ENCODE measurements around the gene PRCC.
A peak's percentile ranks its signal among the peaks of the same experiment; 100 is the strongest.

PRCC gene

DNA sequence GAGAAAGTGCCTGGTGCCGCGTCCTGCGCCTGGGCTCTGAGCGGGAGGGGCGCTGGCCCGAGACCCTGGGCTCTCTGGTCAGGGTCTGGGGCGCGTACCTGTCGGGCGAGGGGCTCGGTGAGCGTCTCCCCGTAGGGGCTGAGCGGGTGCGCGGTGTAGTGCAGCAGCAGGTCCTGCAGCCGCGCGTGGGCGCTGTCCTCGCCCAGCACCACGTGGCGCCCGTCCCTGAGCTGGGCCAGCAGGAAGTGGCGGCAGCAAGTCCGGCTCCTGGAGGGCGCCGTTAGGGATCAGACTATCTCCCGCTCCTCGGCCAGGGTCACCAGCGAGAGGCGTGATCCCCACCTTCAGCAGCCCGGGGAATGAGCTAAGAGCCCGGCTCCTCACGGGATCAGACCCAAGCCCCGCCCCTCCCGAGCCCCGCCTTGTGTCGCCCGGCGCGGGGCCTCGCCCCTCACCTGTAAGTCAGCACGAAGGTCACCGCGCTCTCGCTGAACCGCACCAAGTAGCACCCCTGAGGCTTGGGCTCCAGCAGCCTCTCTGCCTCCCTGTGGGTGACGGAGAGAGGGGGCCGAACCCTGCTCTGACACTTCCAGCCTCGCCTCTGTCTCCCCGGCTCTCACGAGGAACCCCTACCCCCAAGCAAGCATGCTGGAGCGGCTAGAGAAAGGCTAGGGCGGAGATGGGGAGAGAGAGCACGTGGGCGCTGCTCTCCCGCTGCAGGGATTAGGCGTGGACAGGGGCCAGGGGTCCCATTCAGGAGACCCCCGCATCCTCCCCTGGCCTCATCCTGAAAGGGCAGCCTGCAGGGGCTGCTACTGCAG is 46.6 kb downstream of the PRCC start:
- Histone ChIP-seq H3K4me3 (ENCODE audit: low read length in 2 of 2) (peak overlapping the region; percentile 62 to 74), H3K27me3 (ENCODE audit: control insufficient read depth in 2 of 2, insufficient read depth in 2 of 2, low read length in 2 of 2) (no peaks in the 10 kb centered on the region), H3K36me3 (ENCODE audit: control insufficient read depth in 2 of 2, insufficient read depth in 2 of 2, low read length in 2 of 2) (no peaks in the 10 kb centered on the region), H3K9me3 (ENCODE audit: control insufficient read depth in 2 of 2, low read length in 2 of 2) (no peaks in the 10 kb centered on the region), H3K9ac (ENCODE audit: low read depth in 1 of 2, low read length in 2 of 2) (peak overlapping the region; percentile 56 to 57), H3K4me1 (ENCODE audit: control insufficient read depth in 2 of 2, insufficient read depth in 2 of 2, low read length in 2 of 2) (peaks cover 16 to 18% of the 10 kb centered on the region in 2 donors), H3K27ac (ENCODE audit: low read depth in 2 of 2, low read length in 2 of 2) (peak overlapping the region in 1 of 2 donors; percentile 84)

GRCh38 chr1:156814571-156815260 is 47.4 kb downstream of the PRCC start:
- peak overlapping the region in 1 of 2 donors; percentile 74 for H3K4me3 ChIP-seq (ENCODE audit: low read length in 2 of 2)
- H3K4me1 ChIP-seq (ENCODE audit: control insufficient read depth in 2 of 2, insufficient read depth in 2 of 2, low read length in 2 of 2) = peaks cover 16 to 18% of the 10 kb centered on the region in 2 donors
- no peaks in the 10 kb centered on the region for H3K36me3 ChIP-seq (ENCODE audit: control insufficient read depth in 2 of 2, insufficient read depth in 2 of 2, low read length in 2 of 2)
- H3K27me3 ChIP-seq (ENCODE audit: control insufficient read depth in 2 of 2, insufficient read depth in 2 of 2, low read length in 2 of 2) = no peaks in the 10 kb centered on the region
- H3K27ac ChIP-seq (ENCODE audit: low read depth in 2 of 2, low read length in 2 of 2) = peak overlapping the region in 1 of 2 donors; percentile 84
- H3K9ac ChIP-seq (ENCODE audit: low read depth in 1 of 2, low read length in 2 of 2) = peak overlapping the region; percentile 56 to 57
- H3K9me3 ChIP-seq (ENCODE audit: control insufficient read depth in 2 of 2, low read length in 2 of 2) = no peaks in the 10 kb centered on the region

DNA sequence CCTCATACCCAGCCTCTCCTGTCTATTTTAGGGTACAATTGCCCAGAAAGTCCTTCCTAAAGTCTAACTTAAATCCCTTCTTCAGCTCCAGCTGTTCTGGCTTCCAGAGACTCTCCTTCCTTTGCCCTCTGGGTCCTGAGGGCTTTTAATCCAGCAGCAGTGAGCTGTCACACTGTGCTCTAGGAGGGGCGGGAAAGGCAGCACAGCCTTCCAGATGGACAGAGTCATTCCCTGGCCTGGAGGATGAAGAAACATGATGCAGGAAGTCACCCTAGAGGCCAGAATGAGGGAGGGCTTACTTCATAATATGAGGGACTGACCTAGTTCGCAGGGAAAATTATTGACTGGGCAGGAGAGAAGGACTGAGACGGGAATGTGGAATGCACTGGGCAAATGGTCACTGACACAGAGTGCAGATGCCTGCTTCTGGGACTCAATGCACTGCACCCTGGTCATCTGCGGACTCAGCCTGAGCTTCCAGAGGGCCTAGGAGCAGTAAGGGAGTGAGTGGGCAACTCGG is 48.0 kb downstream of the PRCC start:
- H3K9me3 ChIP-seq (ENCODE audit: control insufficient read depth in 2 of 2, low read length in 2 of 2) = no peaks in the 10 kb centered on the region
- H3K36me3 ChIP-seq (ENCODE audit: control insufficient read depth in 2 of 2, insufficient read depth in 2 of 2, low read length in 2 of 2) = no peaks in the 10 kb centered on the region
- peaks cover 16 to 18% of the 10 kb centered on the region in 2 donors for H3K4me1 ChIP-seq (ENCODE audit: control insufficient read depth in 2 of 2, insufficient read depth in 2 of 2, low read length in 2 of 2)
- no peaks in the 10 kb centered on the region for H3K27me3 ChIP-seq (ENCODE audit: control insufficient read depth in 2 of 2, insufficient read depth in 2 of 2, low read length in 2 of 2)
- peak overlapping the region; percentile 24 to 57 for H3K4me3 ChIP-seq (ENCODE audit: low read length in 2 of 2)
- peak overlapping the region; percentile 69 to 84 for H3K27ac ChIP-seq (ENCODE audit: low read depth in 2 of 2, low read length in 2 of 2)
- peak overlapping the region; percentile 15 to 60 for H3K9ac ChIP-seq (ENCODE audit: low read depth in 1 of 2, low read length in 2 of 2)

DNA sequence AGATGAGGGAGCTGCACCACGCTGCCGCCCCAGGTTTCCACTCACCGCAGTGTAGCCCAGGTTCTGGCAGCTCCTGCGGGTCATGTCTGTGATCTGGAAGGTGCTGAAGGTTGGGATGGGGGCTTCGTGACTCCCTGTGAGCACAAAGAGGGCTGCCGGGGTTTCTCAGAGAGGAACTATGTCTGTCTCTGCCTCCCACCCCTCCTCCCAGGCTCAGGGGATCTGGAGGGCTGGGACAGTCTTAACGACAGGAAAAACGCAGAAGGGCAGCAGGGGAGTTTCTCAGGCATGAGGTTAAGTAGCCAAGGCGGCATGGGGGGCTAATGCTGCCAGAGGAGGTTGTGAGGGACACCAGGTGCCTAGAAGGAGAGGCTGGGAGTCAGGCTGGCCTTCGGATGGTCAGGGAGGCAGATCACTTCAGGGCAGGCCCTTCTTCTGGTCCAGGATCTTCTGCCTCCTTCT is 48.7 kb downstream of the PRCC start:
- peak overlapping the region; percentile 51 to 57 for H3K4me3 ChIP-seq (ENCODE audit: low read length in 2 of 2)
- no peaks in the 10 kb centered on the region for H3K27me3 ChIP-seq (ENCODE audit: control insufficient read depth in 2 of 2, insufficient read depth in 2 of 2, low read length in 2 of 2)
- peak overlapping the region; percentile 69 to 84 for H3K27ac ChIP-seq (ENCODE audit: low read depth in 2 of 2, low read length in 2 of 2)
- peak overlapping the region; percentile 15 to 60 for H3K9ac ChIP-seq (ENCODE audit: low read depth in 1 of 2, low read length in 2 of 2)
- no peaks in the 10 kb centered on the region for H3K36me3 ChIP-seq (ENCODE audit: control insufficient read depth in 2 of 2, insufficient read depth in 2 of 2, low read length in 2 of 2)
- H3K4me1 ChIP-seq (ENCODE audit: control insufficient read depth in 2 of 2, insufficient read depth in 2 of 2, low read length in 2 of 2) = peaks cover 16 to 18% of the 10 kb centered on the region in 2 donors
- no peaks in the 10 kb centered on the region for H3K9me3 ChIP-seq (ENCODE audit: control insufficient read depth in 2 of 2, low read length in 2 of 2)

DNA sequence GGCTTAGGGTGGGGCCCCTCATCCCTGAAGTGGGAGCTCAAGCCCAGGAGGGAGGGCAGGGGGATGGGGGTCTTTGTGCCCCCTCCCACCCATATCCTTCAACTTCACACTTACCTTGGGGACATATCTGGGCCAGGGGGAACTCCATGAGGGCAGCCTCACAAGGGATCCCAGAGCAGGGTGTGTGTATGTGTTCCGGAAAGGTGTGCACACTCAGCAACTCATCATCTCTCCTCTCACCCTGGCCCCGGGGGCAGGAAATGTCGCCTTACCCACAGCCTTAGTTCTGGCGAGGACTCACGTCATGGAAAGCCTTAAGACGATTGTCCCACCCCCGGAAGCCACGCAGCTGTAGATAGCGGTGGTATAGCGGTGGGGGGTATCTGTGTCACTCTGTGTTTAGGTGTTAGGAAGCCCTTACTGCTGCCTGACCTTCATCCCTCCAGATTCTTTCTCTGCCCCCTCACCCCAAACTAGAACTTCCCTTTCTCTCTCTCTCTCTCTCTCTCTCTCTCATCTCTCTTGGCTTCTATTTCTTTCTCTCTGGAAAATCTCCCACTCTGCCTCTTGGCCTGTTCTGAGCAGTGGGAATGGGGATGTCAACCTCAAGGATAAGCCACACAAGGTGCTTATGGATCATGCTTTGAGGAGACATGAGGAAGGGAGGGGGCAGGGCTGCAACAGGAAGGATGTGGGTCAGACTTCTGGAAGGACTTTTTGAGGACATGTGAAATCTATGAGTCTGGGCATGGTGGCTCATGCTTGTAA is 49.4 kb downstream of the PRCC start, which contains the start of gene SH2D2A:
Gene SH2D2A, minus strand, starts transcription at position 288 of the 768 bp plus-strand sequence. Its CDS starts 140 bp downstream, at position 148.
- Histone ChIP-seq H3K27me3 (ENCODE audit: control insufficient read depth in 2 of 2, insufficient read depth in 2 of 2, low read length in 2 of 2) (no peaks in the 10 kb centered on the region), H3K4me3 (ENCODE audit: low read length in 2 of 2) (peak within 1 kb of the TSS; percentile 51 to 57), H3K9ac (ENCODE audit: low read depth in 1 of 2, low read length in 2 of 2) (peak within 1 kb of the TSS; percentile 15 to 60), H3K9me3 (ENCODE audit: control insufficient read depth in 2 of 2, low read length in 2 of 2) (no peaks in the 10 kb centered on the region), H3K36me3 (ENCODE audit: control insufficient read depth in 2 of 2, insufficient read depth in 2 of 2, low read length in 2 of 2) (no peaks in the 10 kb centered on the region), H3K4me1 (ENCODE audit: control insufficient read depth in 2 of 2, insufficient read depth in 2 of 2, low read length in 2 of 2) (peaks cover 16 to 18% of the 10 kb centered on the region in 2 donors), H3K27ac (ENCODE audit: low read depth in 2 of 2, low read length in 2 of 2) (peak within 1 kb of the TSS; percentile 69 to 84)

DNA sequence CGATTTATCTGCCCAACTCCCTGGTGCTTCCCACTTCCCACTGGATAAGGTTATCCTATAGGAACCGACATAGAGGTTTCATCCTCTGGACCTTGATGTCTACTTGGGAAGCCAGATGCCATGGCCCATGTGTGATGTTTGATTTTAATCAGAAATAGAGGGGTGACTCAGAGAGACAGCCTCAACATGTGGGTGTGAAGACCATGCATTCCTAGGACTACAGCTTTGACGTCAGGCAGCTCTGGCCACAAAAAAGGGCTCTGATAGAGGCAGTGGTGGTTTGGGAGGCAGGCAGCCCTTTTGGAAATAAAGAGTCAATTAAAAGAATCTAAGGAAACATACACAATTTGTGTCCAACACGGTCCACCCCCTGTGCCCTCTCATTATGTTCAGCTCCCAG is 54.5 kb downstream of the PRCC start:
- no peak overlapping the region for H3K27ac ChIP-seq (ENCODE audit: low read depth in 2 of 2, low read length in 2 of 2)
- no peaks in the 10 kb centered on the region for H3K27me3 ChIP-seq (ENCODE audit: control insufficient read depth in 2 of 2, insufficient read depth in 2 of 2, low read length in 2 of 2)
- H3K9me3 ChIP-seq (ENCODE audit: control insufficient read depth in 2 of 2, low read length in 2 of 2) = no peaks in the 10 kb centered on the region
- H3K4me1 ChIP-seq (ENCODE audit: control insufficient read depth in 2 of 2, insufficient read depth in 2 of 2, low read length in 2 of 2) = peaks cover 0 to 2% of the 10 kb centered on the region in 2 donors
- no peak overlapping the region for H3K9ac ChIP-seq (ENCODE audit: low read depth in 1 of 2, low read length in 2 of 2)
- H3K36me3 ChIP-seq (ENCODE audit: control insufficient read depth in 2 of 2, insufficient read depth in 2 of 2, low read length in 2 of 2) = no peaks in the 10 kb centered on the region
- H3K4me3 ChIP-seq (ENCODE audit: low read length in 2 of 2) = no peak overlapping the region

- H3K4me3 ChIP-seq (ENCODE audit: low read length in 2 of 2) = no peak overlapping the region
- no peaks in the 10 kb centered on the region for H3K27me3 ChIP-seq (ENCODE audit: control insufficient read depth in 2 of 2, insufficient read depth in 2 of 2, low read length in 2 of 2)
- H3K9ac ChIP-seq (ENCODE audit: low read depth in 1 of 2, low read length in 2 of 2) = no peak overlapping the region
- no peak overlapping the region for H3K27ac ChIP-seq (ENCODE audit: low read depth in 2 of 2, low read length in 2 of 2)
- H3K36me3 ChIP-seq (ENCODE audit: control insufficient read depth in 2 of 2, insufficient read depth in 2 of 2, low read length in 2 of 2) = no peaks in the 10 kb centered on the region
- H3K4me1 ChIP-seq (ENCODE audit: control insufficient read depth in 2 of 2, insufficient read depth in 2 of 2, low read length in 2 of 2) = no peaks in the 10 kb centered on the region
- H3K9me3 ChIP-seq (ENCODE audit: control insufficient read depth in 2 of 2, low read length in 2 of 2) = no peaks in the 10 kb centered on the region
These were observed 55.3 kb downstream of the PRCC start for GRCh38 chr1:156822680-156823079.

- Histone ChIP-seq H3K27me3 (ENCODE audit: control insufficient read depth in 2 of 2, insufficient read depth in 2 of 2, low read length in 2 of 2) (peaks cover 0 to under 1% of the 10 kb centered on the region in 2 donors), H3K9me3 (ENCODE audit: control insufficient read depth in 2 of 2, low read length in 2 of 2) (no peaks in the 10 kb centered on the region), H3K4me1 (ENCODE audit: control insufficient read depth in 2 of 2, insufficient read depth in 2 of 2, low read length in 2 of 2) (no peaks in the 10 kb centered on the region), H3K36me3 (ENCODE audit: control insufficient read depth in 2 of 2, insufficient read depth in 2 of 2, low read length in 2 of 2) (no peaks in the 10 kb centered on the region), H3K4me3 (ENCODE audit: low read length in 2 of 2) (no peak overlapping the region), H3K9ac (ENCODE audit: low read depth in 1 of 2, low read length in 2 of 2) (no peak overlapping the region), H3K27ac (ENCODE audit: low read depth in 2 of 2, low read length in 2 of 2) (no peak overlapping the region)
These were observed 56.0 kb downstream of the PRCC start for GRCh38 chr1:156823210-156823790.

DNA sequence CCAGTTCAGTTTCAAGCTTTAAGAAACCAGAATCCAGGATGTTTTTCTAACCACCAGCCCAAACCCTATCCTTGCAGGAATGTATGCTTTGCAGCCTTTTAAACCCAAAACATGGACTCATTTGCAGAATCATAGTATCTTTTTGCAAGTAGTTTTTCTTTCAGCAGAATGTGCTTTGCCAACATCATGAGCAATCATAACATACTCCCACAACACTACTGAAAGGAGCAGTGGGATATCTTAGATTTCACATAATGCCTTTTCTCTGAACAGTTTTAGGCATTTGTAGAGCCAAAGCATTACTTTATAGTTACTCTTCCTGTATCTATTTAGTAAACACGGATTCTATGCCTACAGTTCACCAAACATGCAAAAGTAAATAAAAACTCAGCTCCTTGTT is 59.3 kb downstream of the PRCC start:
- Histone ChIP-seq H3K27ac (ENCODE audit: low read depth in 2 of 2, low read length in 2 of 2) (no peak overlapping the region), H3K9me3 (ENCODE audit: control insufficient read depth in 2 of 2, low read length in 2 of 2) (no peaks in the 10 kb centered on the region), H3K36me3 (ENCODE audit: control insufficient read depth in 2 of 2, insufficient read depth in 2 of 2, low read length in 2 of 2) (no peaks in the 10 kb centered on the region), H3K27me3 (ENCODE audit: control insufficient read depth in 2 of 2, insufficient read depth in 2 of 2, low read length in 2 of 2) (peaks cover 2 to 7% of the 10 kb centered on the region in 2 donors), H3K4me1 (ENCODE audit: control insufficient read depth in 2 of 2, insufficient read depth in 2 of 2, low read length in 2 of 2) (no peaks in the 10 kb centered on the region), H3K9ac (ENCODE audit: low read depth in 1 of 2, low read length in 2 of 2) (no peak overlapping the region), H3K4me3 (ENCODE audit: low read length in 2 of 2) (no peak overlapping the region)

Measured in mucosa of rectum (tissue), 2 donors.